HCT116 (cell line): ENCODE data around the gene AOPEP. TPM values are rescaled to one million over a fixed set of nuclear protein-coding genes. Genes with fewer than 3 reads are reported as not detected.

Experiments
- ATAC-seq: fragments of 200-7000 bp; cut with Tn5 transposase; 2 replicates; pipeline ENCODE4 v1.9.1; 2020; ENCODE audit warnings: mild to moderate bottlenecking, moderate library complexity
- BruUV-seq: library from RNA; stranded (reverse); fragments of 400-500 nt; replicated peaks from 2 replicates; lab custom pipeline; 2021; lab: Mats Ljungman, UMichigan
- CTCF ChIA-PET: fragments of 300-600 bp; sonication (Branson Sonifier 250); formaldehyde crosslinking; loops from one replicate; lab custom pipeline; 2021; ENCODE audit warnings: antibody characterized with exemption; lab: Charles Lee
- POLR2A ChIA-PET: fragments of 300-600, 350-600 bp; sonication (Branson Sonifier 250); formaldehyde crosslinking; loops from one replicate; lab custom pipeline; 2021; ENCODE audit warnings: antibody characterized with exemption; lab: Charles Lee
- RAD21 ChIA-PET, 2 experiments: fragments of 300-600 bp; sonication (Branson Sonifier 250); formaldehyde crosslinking; loops; one replicate each; lab custom pipeline; 2023; ENCODE audit warnings: low total read pairs in 2 of 2; ENCODE audit not compliant: uncharacterized antibody in 2 of 2, unreplicated experiment in 2 of 2, low non-redundant PET in 1 of 2; lab: Charles Lee
- DNase-seq: peaks from one replicate; pipeline ENCODE4 v3.0.0-alpha.2; 2010; ENCODE audit warnings: low read depth, low spot score
- H2AFZ ChIP-seq: fragments of 200-600 bp; shearing (Covaris generic), sonication (generic); 2 replicates; pipeline ENCODE4 v1.6.1; 2017; ENCODE audit warnings: low read depth, mixed run types, mixed read lengths, antibody characterized with exemption, low read length; ENCODE audit not compliant: poor library complexity, severe bottlenecking
- H3K27ac ChIP-seq: 2 replicates; pipeline ENCODE4 v1.5.1; 2012; ENCODE audit warnings: low read depth, low read length
- H3K27me3 ChIP-seq: fragments of 200-600 bp; sonication (generic); 2 replicates; pipeline ENCODE4 v1.6.1; 2016; ENCODE audit warnings: mixed run types, low read length, mixed read lengths; ENCODE audit not compliant: insufficient read depth
- H3K36me3 ChIP-seq, 2 experiments: fragments of 200-500 bp in 1 of 2; fragments of 200-600 bp in 1 of 2; sonication (Bioruptor generic) in 1 of 2; sonication (generic) in 1 of 2; 2 replicates each; pipeline versions ENCODE4 v1.5.1 to v1.6.1; 2014 to 2016; ENCODE audit warnings: low read length in 2 of 2, inconsistent platforms in 1 of 2, mixed read lengths in 1 of 2, mixed run types in 1 of 2; ENCODE audit not compliant: insufficient read depth in 2 of 2, control insufficient read depth in 1 of 2
- H3K4me1 ChIP-seq, 2 experiments: fragments of 200-600 bp in 1 of 2; sonication (generic) in 1 of 2; 2 replicates each; pipeline versions ENCODE4 v1.5.1 to v1.6.1; 2012 to 2017; ENCODE audit warnings: low read length in 2 of 2, inconsistent platforms in 1 of 2, mild to moderate bottlenecking in 1 of 2, mixed read lengths in 1 of 2, mixed run types in 1 of 2, moderate library complexity in 1 of 2; ENCODE audit not compliant: insufficient read depth in 2 of 2, control insufficient read depth in 1 of 2
- H3K4me2 ChIP-seq: fragments of 200-600 bp; sonication (generic); 2 replicates; pipeline ENCODE4 v1.6.1; 2017; ENCODE audit warnings: mixed run types, low read length, mixed read lengths
- H3K4me3 ChIP-seq, 2 experiments: fragments of 200-600 bp in 1 of 2; sonication (generic) in 1 of 2; replicated peaks in 1 of 2; 2 replicates each; pipeline ENCODE4 v1.5.1; 2011 to 2016; ENCODE audit warnings: low read length in 2 of 2, control low read depth in 1 of 2, low read depth in 1 of 2, mild to moderate bottlenecking in 1 of 2, mixed read lengths in 1 of 2, mixed run types in 1 of 2
- H3K79me2 ChIP-seq: fragments of 200-600 bp; sonication (generic); 2 replicates; pipeline ENCODE4 v1.6.1; 2017; ENCODE audit warnings: mild to moderate bottlenecking, mixed run types, low read length, moderate library complexity, mixed read lengths; ENCODE audit not compliant: insufficient read depth
- H3K9ac ChIP-seq: fragments of 200-600 bp; sonication (generic); 2 replicates; pipeline ENCODE4 v1.6.1; 2016; ENCODE audit warnings: low read length, mixed read lengths
- H3K9me2 ChIP-seq: fragments of 200-600 bp; sonication (generic), shearing (Covaris generic); 2 replicates; pipeline ENCODE4 v1.6.1; 2017; ENCODE audit warnings: mixed run types, mild to moderate bottlenecking, moderate library complexity; ENCODE audit not compliant: insufficient read depth
- H3K9me3 ChIP-seq, 2 experiments: fragments of 200-500 bp in 1 of 2; fragments of 200-600 bp in 1 of 2; sonication (Bioruptor generic) in 1 of 2; sonication (generic) in 1 of 2; 2 replicates each; pipeline ENCODE4 v1.6.1; 2014 to 2017; ENCODE audit warnings: low read length in 2 of 2, mixed read lengths in 2 of 2, inconsistent platforms in 1 of 2, low read depth in 1 of 2, mild to moderate bottlenecking in 1 of 2, mixed run types in 1 of 2, moderate library complexity in 1 of 2; ENCODE audit not compliant: control insufficient read depth in 1 of 2, insufficient read depth in 1 of 2
- H4K20me1 ChIP-seq: fragments of 200-600 bp; sonication (generic), shearing (Covaris generic); 2 replicates; pipeline ENCODE4 v1.6.1; 2017; ENCODE audit warnings: mixed run types, mild to moderate bottlenecking, moderate library complexity; ENCODE audit not compliant: insufficient read depth
- CBX3 ChIP-seq: IDR thresholded peaks from 2 replicates; pipeline ENCODE4 v1.6.1; 2012; ENCODE audit warnings: low read depth
- CEBPB ChIP-seq: IDR thresholded peaks from 2 replicates; pipeline ENCODE4 v1.6.1; 2012; ENCODE audit warnings: low read depth
- CTCF ChIP-seq, 3 experiments: fragments of 200-600 bp in 1 of 3; sonication (generic) in 1 of 3; IDR thresholded peaks in 2 of 3; conservative IDR thresholded peaks in 1 of 3; 2 replicates each; pipeline ENCODE4 v1.5.1; 2012 to 2017; ENCODE audit warnings: low read depth in 2 of 3, low read length in 2 of 3, antibody characterized with exemption in 1 of 3, borderline replicate concordance in 1 of 3, control low read depth in 1 of 3, mild to moderate bottlenecking in 1 of 3, mixed read lengths in 1 of 3, mixed run types in 1 of 3, moderate library complexity in 1 of 3; ENCODE audit not compliant: insufficient read depth in 1 of 3
- ELF1 ChIP-seq: IDR thresholded peaks from 2 replicates; pipeline ENCODE4 v1.6.1; 2012; ENCODE audit warnings: low read depth, borderline replicate concordance
- EZH2 ChIP-seq: fragments of 200-600 bp; sonication (generic); IDR thresholded peaks from 2 replicates; pipeline ENCODE4 v1.6.1; 2017; ENCODE audit warnings: antibody characterized with exemption, mixed run types
- FOSL1 ChIP-seq: IDR thresholded peaks from 2 replicates; pipeline ENCODE4 v1.6.1; 2012; ENCODE audit warnings: low read depth
- JUND ChIP-seq: IDR thresholded peaks from 2 replicates; pipeline ENCODE4 v1.6.1; 2012
- POLR2A ChIP-seq: IDR thresholded peaks from 2 replicates; pipeline ENCODE4 v1.7.0; 2011; ENCODE audit warnings: borderline replicate concordance; ENCODE audit not compliant: insufficient read depth, insufficient read length; ENCODE audit errors: extremely low read depth
- RAD21 ChIP-seq: IDR thresholded peaks from 2 replicates; pipeline ENCODE4 v1.6.1; 2012; ENCODE audit warnings: low read depth, mild to moderate bottlenecking
- REST ChIP-seq: IDR thresholded peaks from 2 replicates; pipeline ENCODE4 v1.6.1; 2012; ENCODE audit warnings: low read depth
- SIN3A ChIP-seq: IDR thresholded peaks from 2 replicates; pipeline ENCODE4 v1.6.1; 2012; ENCODE audit warnings: low read depth
- TCF7L2 ChIP-seq: IDR thresholded peaks from 2 replicates; pipeline ENCODE4 v1.7.0; 2011; ENCODE audit warnings: borderline replicate concordance, inconsistent platforms; ENCODE audit not compliant: insufficient read depth, insufficient read length; ENCODE audit errors: extremely low read depth
- intact Hi-C: fragments of 100-400 bp; cut with micrococcal nuclease; formaldehyde crosslinking; loops from 2 replicates; pipeline ENCODE4 v1.10.0; 2022
- total RNA-seq: library from RNA; stranded (reverse); gene quantifications from one replicate; pipeline ENCODE4 v1.2.1, GENCODE V29; 2021; ENCODE audit not compliant: unreplicated experiment

AOPEP gene
- total RNA-seq, 1 experiment from 2014 or later: 15.1 TPM

GRCh38 chr9:95097279-95097678, 370.8 kb downstream of the AOPEP start:
- no peak for ATAC-seq
- intact Hi-C loops: no loop called here
- H3K9me2 ChIP-seq: no peaks in the 10 kb centered on the region
- H3K79me2 ChIP-seq: no peaks in the 10 kb centered on the region
- no peaks in the 10 kb centered on the region for H3K36me3 ChIP-seq
- no peak overlapping the region for H3K9ac ChIP-seq
- peaks cover 3 to 11% of the 10 kb centered on the region in 2 experiments; a peak in 2 of 4 replicates for H3K4me1 ChIP-seq
- H3K27me3 ChIP-seq: no peaks in the 10 kb centered on the region
- ChIA-PET POLR2A (no interaction called here), RAD21 (no interaction called here), CTCF (interaction anchor here (0.7 kb wide), 1 partner anchor 11 kb away, joined by 3 read pairs; no protein-coding TSS in a partner anchor)
- no peak overlapping the region for H3K4me2 ChIP-seq
- H3K9me3 ChIP-seq: no peaks in the 10 kb centered on the region
- no peak overlapping the region for H3K4me3 ChIP-seq
- no peak for DNase-seq
- TF ChIP-seq POLR2A (no peak), ELF1 (no peak), CTCF (IDR thresholded peaks at IDR 0.05 in 2 of 3, conservative IDR thresholded peaks at IDR 0.05 in 1 of 3; ENCODE audit: borderline replicate concordance in 1 of 3, insufficient read depth in 1 of 3, low read depth in 2 of 3, low read length in 2 of 3) (no peak), EZH2 (no peak), TCF7L2 (no peak), REST (no peak), CBX3 (no peak), FOSL1 (no peak), CEBPB (no peak), JUND (no peak), RAD21 (no peak), SIN3A (no peak)
- no TSS peak for BruUV-seq
- H3K27ac ChIP-seq: no peak overlapping the region
- no peak overlapping the region for H2AFZ ChIP-seq
- H4K20me1 ChIP-seq: no peaks in the 10 kb centered on the region
